ENCODE results near the gene NOTCH2. TPM values are rescaled to one million over a fixed set of nuclear protein-coding genes. Genes with fewer than 3 reads are reported as not detected.

Gene NOTCH2
- total and polyA plus RNA-seq, 2 donors (not counting 1 experiment from before 2014, with no cell fraction given) = 32.1 to 184 TPM

DNA sequence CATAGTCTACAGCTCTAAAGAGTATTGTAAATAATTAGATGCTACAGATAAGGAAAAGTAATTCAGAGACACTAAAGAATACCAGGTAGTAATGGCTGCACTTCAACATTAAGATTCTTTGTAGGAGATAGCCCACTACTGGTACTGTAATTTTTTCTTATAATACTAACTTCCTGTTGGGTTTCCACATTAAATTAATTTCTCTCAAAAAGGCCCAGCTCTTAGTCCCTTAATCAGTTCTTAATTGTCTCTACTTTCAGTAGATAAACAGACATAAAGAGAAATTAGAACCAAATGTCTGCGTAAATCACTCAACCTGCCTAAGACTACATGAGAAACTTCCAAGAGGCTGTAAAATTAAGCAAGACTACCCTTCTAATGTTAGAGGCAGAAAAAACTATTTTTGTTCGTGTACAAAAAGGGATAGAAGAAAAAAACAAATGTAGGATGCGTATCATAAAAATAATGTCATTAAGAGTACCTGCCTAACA lies 83.4 kb downstream of the NOTCH2 start:
- Histone ChIP-seq H3K27me3 (replicated peaks in 1 of 4; ENCODE audit: control extremely low read depth in 1 of 4, control insufficient read depth in 3 of 4, insufficient read depth in 4 of 4, low read length in 3 of 4) (no peaks in the 10 kb centered on the region), H3K9me3 (ENCODE audit: control extremely low read depth in 1 of 3, control insufficient read depth in 2 of 3, insufficient read depth in 1 of 3, low read length in 2 of 3) (no peaks in the 10 kb centered on the region), H4K20me1 (ENCODE audit: control insufficient read depth, insufficient read depth, low read length, poor library complexity, severe bottlenecking) (peaks cover 43% of the 10 kb centered on the region), H2AFZ (ENCODE audit: insufficient read depth, low read depth, low read length, poor library complexity, severe bottlenecking) (no peak overlapping the region), H3K4me2 (replicated peaks; ENCODE audit: low read depth, low read length, poor library complexity, severe bottlenecking) (no peak overlapping the region), H3K36me3 (replicated peaks in 1 of 2; ENCODE audit: control extremely low read depth in 1 of 2, control insufficient read depth in 1 of 2, extremely low read depth in 1 of 2, insufficient read depth in 2 of 2, low read length in 1 of 2) (peaks cover under 1 to 31% of the 10 kb centered on the region in 2 experiments), H3K4me3 (ENCODE audit: control extremely low read depth in 1 of 5, extremely low read depth in 1 of 5, insufficient read depth in 1 of 5, low read depth in 2 of 5, low read length in 4 of 5) (no peak overlapping the region), H3K27ac (ENCODE audit: low read length in 2 of 2) (no peak overlapping the region), H3K9ac (ENCODE audit: low read length) (no peak overlapping the region), H3K79me2 (ENCODE audit: control insufficient read depth, insufficient read depth, low read length) (peaks cover 52% of the 10 kb centered on the region), H3K4me1 (ENCODE audit: control insufficient read depth in 2 of 2, insufficient read depth in 2 of 2, low read length in 2 of 2) (peaks cover 17 to 19% of the 10 kb centered on the region in 2 donors)
- ATAC-seq (ENCODE audit: low read depth) (no peak), DNase-seq (no peak)
- TF ChIP-seq, protein P1, sequence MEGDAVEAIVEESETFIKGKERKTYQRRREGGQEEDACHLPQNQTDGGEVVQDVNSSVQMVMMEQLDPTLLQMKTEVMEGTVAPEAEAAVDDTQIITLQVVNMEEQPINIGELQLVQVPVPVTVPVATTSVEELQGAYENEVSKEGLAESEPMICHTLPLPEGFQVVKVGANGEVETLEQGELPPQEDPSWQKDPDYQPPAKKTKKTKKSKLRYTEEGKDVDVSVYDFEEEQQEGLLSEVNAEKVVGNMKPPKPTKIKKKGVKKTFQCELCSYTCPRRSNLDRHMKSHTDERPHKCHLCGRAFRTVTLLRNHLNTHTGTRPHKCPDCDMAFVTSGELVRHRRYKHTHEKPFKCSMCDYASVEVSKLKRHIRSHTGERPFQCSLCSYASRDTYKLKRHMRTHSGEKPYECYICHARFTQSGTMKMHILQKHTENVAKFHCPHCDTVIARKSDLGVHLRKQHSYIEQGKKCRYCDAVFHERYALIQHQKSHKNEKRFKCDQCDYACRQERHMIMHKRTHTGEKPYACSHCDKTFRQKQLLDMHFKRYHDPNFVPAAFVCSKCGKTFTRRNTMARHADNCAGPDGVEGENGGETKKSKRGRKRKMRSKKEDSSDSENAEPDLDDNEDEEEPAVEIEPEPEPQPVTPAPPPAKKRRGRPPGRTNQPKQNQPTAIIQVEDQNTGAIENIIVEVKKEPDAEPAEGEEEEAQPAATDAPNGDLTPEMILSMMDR (IDR thresholded peaks at IDR 0.05) = no peak
- no peak for TF ChIP-seq EZH2 (IDR thresholded peaks at IDR 0.05; ENCODE audit: borderline replicate concordance, insufficient read depth, low read depth, low read length, poor library complexity, severe bottlenecking)
- Mint-ChIP-seq H3K4me1 (peaks cover 26% of the 10 kb centered on the region), H3K27ac (no peak overlapping the region), H3K27me3 (no peaks in the 10 kb centered on the region), H3K4me3 (no peak overlapping the region), H3K9me3 (ENCODE audit: insufficient read depth) (no peaks in the 10 kb centered on the region)
- POLR2A ChIA-PET = no interaction called here
- CTCF ChIA-PET = no interaction called here
- intact Hi-C loops (cut with micrococcal nuclease) = no loop called here
- WGBS (ENCODE audit: insufficient coverage) = no CpG with 5 or more reads among the region's 3 CpGs

DNA sequence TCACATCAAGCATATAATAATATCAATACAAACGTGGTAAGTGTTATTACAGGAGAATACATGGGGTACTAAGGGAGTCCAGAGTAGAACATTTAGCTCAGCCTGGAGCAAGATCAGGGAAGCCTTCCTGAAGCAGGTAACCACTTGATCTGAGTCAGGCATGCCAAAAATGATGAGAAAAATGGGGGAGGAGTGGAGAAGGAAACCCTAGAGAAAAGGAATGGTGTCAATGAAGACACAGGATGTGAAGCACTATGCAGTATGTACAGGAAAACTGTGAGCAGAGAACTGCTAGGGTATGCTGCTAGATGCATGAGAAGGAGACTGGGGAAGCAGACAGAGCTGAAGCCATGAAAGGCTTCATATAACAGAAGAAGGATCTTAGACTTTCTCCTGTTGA lies 84.7 kb downstream of the NOTCH2 start:
- Mint-ChIP-seq H3K27ac (no peak overlapping the region), H3K9me3 (ENCODE audit: insufficient read depth) (no peaks in the 10 kb centered on the region), H3K4me1 (peaks cover 26% of the 10 kb centered on the region), H3K4me3 (no peak overlapping the region), H3K27me3 (no peaks in the 10 kb centered on the region)
- no peak overlapping the region for H3K9ac ChIP-seq (ENCODE audit: low read length)
- H3K4me2 ChIP-seq (replicated peaks; ENCODE audit: low read depth, low read length, poor library complexity, severe bottlenecking) = no peak overlapping the region
- H3K36me3 ChIP-seq (replicated peaks in 1 of 2; ENCODE audit: control extremely low read depth in 1 of 2, control insufficient read depth in 1 of 2, extremely low read depth in 1 of 2, insufficient read depth in 2 of 2, low read length in 1 of 2) = peaks cover 6 to 35% of the 10 kb centered on the region in 2 experiments
- no peaks in the 10 kb centered on the region for H3K27me3 ChIP-seq (replicated peaks in 1 of 4; ENCODE audit: control extremely low read depth in 1 of 4, control insufficient read depth in 3 of 4, insufficient read depth in 4 of 4, low read length in 3 of 4)
- H3K27ac ChIP-seq (ENCODE audit: low read length in 2 of 2) = no peak overlapping the region
- no peak overlapping the region for H3K4me3 ChIP-seq (ENCODE audit: control extremely low read depth in 1 of 5, extremely low read depth in 1 of 5, insufficient read depth in 1 of 5, low read depth in 2 of 5, low read length in 4 of 5)
- no peak overlapping the region for H2AFZ ChIP-seq (ENCODE audit: insufficient read depth, low read depth, low read length, poor library complexity, severe bottlenecking)
- peaks cover 17 to 19% of the 10 kb centered on the region in 2 donors for H3K4me1 ChIP-seq (ENCODE audit: control insufficient read depth in 2 of 2, insufficient read depth in 2 of 2, low read length in 2 of 2)
- ATAC-seq (ENCODE audit: low read depth) (no peak), DNase-seq (no peak)
- WGBS (ENCODE audit: insufficient coverage) = no CpG with 5 or more reads among the region's 1 CpG
- TF ChIP-seq, protein P1 (IDR thresholded peaks at IDR 0.05) = no peak
- no peak for TF ChIP-seq EZH2 (IDR thresholded peaks at IDR 0.05; ENCODE audit: borderline replicate concordance, insufficient read depth, low read depth, low read length, poor library complexity, severe bottlenecking)
- H3K9me3 ChIP-seq (ENCODE audit: control extremely low read depth in 1 of 3, control insufficient read depth in 2 of 3, insufficient read depth in 1 of 3, low read length in 2 of 3) = no peaks in the 10 kb centered on the region
- intact Hi-C loops (cut with micrococcal nuclease) = no loop called here
- ChIA-PET CTCF (interaction anchor here (2.2 kb wide), 1 partner anchor 17 kb away, joined by 6 read pairs; no protein-coding TSS in a partner anchor), POLR2A (no interaction called here)
- peaks cover 57% of the 10 kb centered on the region for H3K79me2 ChIP-seq (ENCODE audit: control insufficient read depth, insufficient read depth, low read length)
- H4K20me1 ChIP-seq (ENCODE audit: control insufficient read depth, insufficient read depth, low read length, poor library complexity, severe bottlenecking) = peaks cover 48% of the 10 kb centered on the region
